Liver (tissue), 9 donors: ENCODE data around the gene ANKFN1. TPM values are rescaled to one million over a fixed set of nuclear protein-coding genes. Genes with fewer than 3 reads are reported as not detected.

ENCODE experiments used
- DNase-seq: peaks from one replicate; pipeline ENCODE4 v3.0.0-alpha.2; 2017; ENCODE audit warnings: low spot score
- H3K27ac ChIP-seq, 2 donors: one replicate each; pipeline ENCODE4 v1.7.0; 2013; ENCODE audit warnings: inconsistent platforms in 2 of 2, low read length in 2 of 2, control low read depth in 1 of 2, low read depth in 1 of 2, mild to moderate bottlenecking in 1 of 2
- H3K27me3 ChIP-seq, 4 donors: one replicate each; pipeline versions ENCODE4 v1.6.1 to v1.7.0; 2013; ENCODE audit warnings: low read length in 3 of 4, inconsistent platforms in 1 of 4, mild to moderate bottlenecking in 1 of 4, moderate library complexity in 1 of 4; ENCODE audit not compliant: control insufficient read depth in 4 of 4, insufficient read depth in 4 of 4
- H3K36me3 ChIP-seq, 4 donors: one replicate each; pipeline versions ENCODE4 v1.6.1 to v1.7.0; 2013; ENCODE audit warnings: low read length in 3 of 4, mild to moderate bottlenecking in 3 of 4, low read depth in 1 of 4, moderate library complexity in 1 of 4; ENCODE audit not compliant: control insufficient read depth in 4 of 4, insufficient read depth in 3 of 4
- H3K4me1 ChIP-seq, 4 donors: one replicate each; pipeline versions ENCODE4 v1.6.1 to v1.7.0; 2013; ENCODE audit warnings: low read length in 3 of 4, mild to moderate bottlenecking in 3 of 4, moderate library complexity in 1 of 4; ENCODE audit not compliant: control insufficient read depth in 4 of 4, insufficient read depth in 4 of 4
- H3K4me3 ChIP-seq, 3 donors: one replicate each; pipeline versions ENCODE4 v1.6.1 to v1.7.0; 2013; ENCODE audit warnings: low read length in 3 of 3, control low read depth in 1 of 3, low read depth in 1 of 3, mild to moderate bottlenecking in 1 of 3
- H3K9ac ChIP-seq, 2 donors: one replicate each; pipeline ENCODE4 v1.7.0; 2013; ENCODE audit warnings: low read length in 2 of 2, mild to moderate bottlenecking in 2 of 2, moderate library complexity in 2 of 2, control low read depth in 1 of 2, low read depth in 1 of 2
- H3K9me3 ChIP-seq, 4 donors: one replicate each; pipeline versions ENCODE4 v1.6.1 to v1.7.0; 2013; ENCODE audit warnings: low read length in 3 of 4; ENCODE audit not compliant: control insufficient read depth in 4 of 4
- ATF3 ChIP-seq: IDR thresholded peaks from 2 replicates; pipeline ENCODE4 v1.6.1; 2016; ENCODE audit warnings: antibody characterized with exemption
- CTCF ChIP-seq: fragments of 150-350 bp; IDR thresholded peaks from 2 replicates; pipeline ENCODE4 v1.5.1; 2017; ENCODE audit warnings: improper control_type of control experiment, low read depth, low read length; ENCODE audit not compliant: missing input control
- EGR1 ChIP-seq, 2 donors: IDR thresholded peaks; 2 replicates each; pipeline ENCODE4 v1.6.1; 2016 to 2018; ENCODE audit warnings: antibody characterized with exemption in 2 of 2, low read depth in 2 of 2
- FOXA1 ChIP-seq: IDR thresholded peaks from 2 replicates; pipeline ENCODE4 v1.6.1; 2016; ENCODE audit warnings: antibody characterized with exemption
- FOXA2 ChIP-seq: IDR thresholded peaks from 2 replicates; pipeline ENCODE4 v1.6.1; 2016; ENCODE audit warnings: antibody characterized with exemption
- GABPA ChIP-seq, 2 donors: IDR thresholded peaks in 1 of 2; conservative IDR thresholded peaks in 1 of 2; 2 replicates each; pipeline ENCODE4 v1.6.1; 2016; ENCODE audit warnings: antibody characterized with exemption in 2 of 2, mild to moderate bottlenecking in 1 of 2, moderate library complexity in 1 of 2
- HNF4A ChIP-seq, 2 donors: conservative IDR thresholded peaks; 2 replicates each; pipeline ENCODE4 v1.6.1; 2016; ENCODE audit warnings: antibody characterized with exemption in 2 of 2, mild to moderate bottlenecking in 2 of 2
- HNF4G ChIP-seq: IDR thresholded peaks from 2 replicates; pipeline ENCODE4 v1.6.1; 2016; ENCODE audit warnings: antibody characterized with exemption
- JUND ChIP-seq, 2 donors: IDR thresholded peaks; 2 replicates each; pipeline ENCODE4 v1.6.1; 2016; ENCODE audit warnings: antibody characterized with exemption in 2 of 2
- MAX ChIP-seq: IDR thresholded peaks from 2 replicates; pipeline ENCODE4 v1.6.1; 2016; ENCODE audit warnings: antibody characterized with exemption
- NR2F2 ChIP-seq: IDR thresholded peaks from 2 replicates; pipeline ENCODE4 v1.6.1; 2016; ENCODE audit warnings: antibody characterized with exemption
- RAD21 ChIP-seq, 2 donors: IDR thresholded peaks; 2 replicates each; pipeline ENCODE4 v1.6.1; 2016; ENCODE audit warnings: antibody characterized with exemption in 2 of 2, mild to moderate bottlenecking in 2 of 2
- REST ChIP-seq: IDR thresholded peaks from 2 replicates; pipeline ENCODE4 v1.6.1; 2016; ENCODE audit warnings: antibody characterized with exemption, mild to moderate bottlenecking
- RXRA ChIP-seq, 2 donors: IDR thresholded peaks; 2 replicates each; pipeline ENCODE4 v1.6.1; 2017 to 2018; ENCODE audit warnings: antibody characterized with exemption in 2 of 2, mild to moderate bottlenecking in 1 of 2
- SP1 ChIP-seq: IDR thresholded peaks from 2 replicates; pipeline ENCODE4 v1.6.1; 2018; ENCODE audit warnings: antibody characterized with exemption, mild to moderate bottlenecking
- TAF1 ChIP-seq: conservative IDR thresholded peaks from 2 replicates; pipeline ENCODE4 v1.6.1; 2016; ENCODE audit warnings: antibody characterized with exemption, mild to moderate bottlenecking
- YY1 ChIP-seq: IDR thresholded peaks from 2 replicates; pipeline ENCODE4 v1.6.1; 2016; ENCODE audit warnings: antibody characterized with exemption, mild to moderate bottlenecking
- ZBTB33 ChIP-seq: IDR thresholded peaks from 2 replicates; pipeline ENCODE4 v1.6.1; 2016; ENCODE audit warnings: antibody characterized with exemption
- WGBS: extraction: QIAGEN DNeasy Blood & Tissue Kit; methylation state at CpG from one replicate; pipeline ENCODE4 v1.1.7; 2013; 5-methylcytosine and 5-hydroxymethylcytosine counted together
- polyA plus RNA-seq, 2 donors: library from polyadenylated mRNA; stranded (reverse) in 1 of 2; unstranded in 1 of 2; fragments of 200-250 nt in 1 of 2; fragments of >200 nt in 1 of 2; fragmentation: Nextera tagmentation in 1 of 2; extraction: Ambion mirVana in 1 of 2; gene quantifications; one replicate each; pipeline versions ENCODE4 v1.2.1 to v1.2.3, GENCODE V29; 2013 to 2015
- total RNA-seq, 2 donors: library from RNA; depleted of rRNA; stranded (reverse); fragments of >200 nt; gene quantifications; one replicate each; pipeline ENCODE4 v1.2.3, GENCODE V29; 2014
- donor health status: healthy.
- donor health status: healthy.
- donor health status: healthy.
- donor health status: healthy.
- donor health status: healthy.

ANKFN1 gene
- total and polyA plus RNA-seq, 4 donors: not detected

- H3K4me3 ChIP-seq: no peak overlapping the region
- H3K4me1 ChIP-seq: peaks cover 0 to 5% (median 0%) of the 10 kb centered on the region in 4 donors
- no peak overlapping the region for H3K27ac ChIP-seq
- no peaks in the 10 kb centered on the region for H3K36me3 ChIP-seq
- no peaks in the 10 kb centered on the region for H3K9me3 ChIP-seq
- no peaks in the 10 kb centered on the region for H3K27me3 ChIP-seq
- 73% methylated on average over 4 of the region's 4 CpGs for WGBS
- no peak overlapping the region for H3K9ac ChIP-seq
- TF ChIP-seq HNF4A (conservative IDR thresholded peaks at IDR 0.05) (no peak), ATF3 (no peak), HNF4G (no peak), GABPA (IDR thresholded peaks at IDR 0.05 in 1 of 2, conservative IDR thresholded peaks at IDR 0.05 in 1 of 2) (no peak), RAD21 (IDR thresholded peaks at IDR 0.05) (no peak), ZBTB33 (no peak), CTCF (no peak), NR2F2 (no peak), MAX (no peak), FOXA2 (no peak)
- DNase-seq: no peak
Measured at GRCh38 chr17:56150649-56151048, 2.6 kb upstream of the ANKFN1 start.

- Histone ChIP-seq H3K4me3 (no peak overlapping the region), H3K4me1 (no peaks in the 10 kb centered on the region), H3K9me3 (no peaks in the 10 kb centered on the region), H3K9ac (no peak overlapping the region), H3K27ac (no peak overlapping the region), H3K27me3 (no peaks in the 10 kb centered on the region), H3K36me3 (no peaks in the 10 kb centered on the region)
- no peak for DNase-seq
- TF ChIP-seq YY1 (no peak), TAF1 (no peak), FOXA2 (no peak), ZBTB33 (no peak), ATF3 (no peak), HNF4G (no peak), JUND (IDR thresholded peaks at IDR 0.05) (no peak), NR2F2 (no peak), HNF4A (conservative IDR thresholded peaks at IDR 0.05) (no peak), REST (no peak), SP1 (no peak), EGR1 (IDR thresholded peaks at IDR 0.05; ENCODE audit: low read depth in 2 of 2) (no peak), MAX (no peak), GABPA (IDR thresholded peaks at IDR 0.05 in 1 of 2, conservative IDR thresholded peaks at IDR 0.05 in 1 of 2) (no peak), RAD21 (IDR thresholded peaks at IDR 0.05) (no peak), FOXA1 (no peak), RXRA (IDR thresholded peaks at IDR 0.05) (no peak), CTCF (no peak)
- 89% methylated on average over 4 of the region's 4 CpGs for WGBS
Measured at GRCh38 chr17:56157845-56158244, 4.6 kb downstream of the ANKFN1 start.
